ENCODE data around the gene NECAB2.

Gene NECAB2

GRCh38 chr16:83952940-83953795 lies 14.9 kb upstream of the NECAB2 start, which contains the start of gene OSGIN1:
Gene OSGIN1 (plus strand): TSS chr16:83953240. CDS start chr16:83957672, 4,432 bp downstream.
- peak; percentile 92 for DNase-seq

- DNase-seq: peak; percentile 19
These were observed 14.1 kb upstream of the NECAB2 start for GRCh38 chr16:83953796-83954576.

- peak; percentile 34 for DNase-seq
These were observed 13.4 kb upstream of the NECAB2 start for GRCh38 chr16:83954577-83955016.

- DNase-seq: peak; percentile 49
These were observed 12.6 kb upstream of the NECAB2 start for GRCh38 chr16:83955218-83956130.

- peak; percentile 66 for DNase-seq
These were observed 11.4 kb upstream of the NECAB2 start for GRCh38 chr16:83956336-83957289.

- DNase-seq: no peak
These were observed 10.7 kb upstream of the NECAB2 start for GRCh38 chr16:83957296-83957855.

GRCh38 chr16:83958137-83958845 lies 9.8 kb upstream of the NECAB2 start:
- DNase-seq: no peak

- DNase-seq: no peak
These were observed 9.0 kb upstream of the NECAB2 start for GRCh38 chr16:83958846-83959565.

GRCh38 chr16:83959656-83960434 lies 8.2 kb upstream of the NECAB2 start:
- no peak for DNase-seq

- no peak for DNase-seq
These were observed 7.4 kb upstream of the NECAB2 start for GRCh38 chr16:83960521-83961249.

- no peak for DNase-seq
These were observed 6.5 kb upstream of the NECAB2 start for GRCh38 chr16:83961591-83961990.

- no peak for DNase-seq
These were observed 4.5 kb upstream of the NECAB2 start for GRCh38 chr16:83963277-83964119.

GRCh38 chr16:83964684-83965443 lies 3.2 kb upstream of the NECAB2 start:
- no peak for DNase-seq

- no peak for DNase-seq
These were observed 2.4 kb upstream of the NECAB2 start for GRCh38 chr16:83965444-83966152.

- DNase-seq: no peak
These were observed 1.8 kb upstream of the NECAB2 start for GRCh38 chr16:83966153-83966696.

All from fibroblast of upper back skin (primary cell).